Testis (tissue), 3 donors: Measurements from ENCODE around the gene PTPRN2. TPM values are rescaled to one million over a fixed set of nuclear protein-coding genes. Genes with fewer than 3 reads are reported as not detected.
A peak's percentile ranks its signal among the peaks of the same experiment; 100 is the strongest.

ENCODE experiments used
- DNase-seq: peaks from one replicate; pipeline ENCODE4 v3.0.0-alpha.2; 2019
- H3K27ac ChIP-seq, 2 donors: fragments of 200-600 bp; sonication (generic); one replicate each; pipeline ENCODE4 v1.5.1; 2019
- H3K27me3 ChIP-seq: fragments of 200-600 bp; sonication (generic); one replicate; pipeline ENCODE4 v1.5.1; 2019
- H3K36me3 ChIP-seq: fragments of 200-600 bp; sonication (generic); one replicate; pipeline ENCODE4 v1.5.1; 2017; ENCODE audit warnings: low read depth; ENCODE audit errors: missing control alignments
- H3K4me1 ChIP-seq: fragments of 200-600 bp; sonication (generic); one replicate; pipeline ENCODE4 v1.5.1; 2019
- H3K4me3 ChIP-seq, 2 donors: fragments of 200-600 bp; sonication (generic); one replicate each; pipeline ENCODE4 v1.5.1; 2017 to 2019
- H3K9me3 ChIP-seq: fragments of 200-600 bp; sonication (generic); one replicate; pipeline ENCODE4 v1.5.1; 2017
- POLR2A ChIP-seq: fragments of 450-650 bp; IDR thresholded peaks from one replicate; pipeline ENCODE4 v1.6.1; 2017; ENCODE audit warnings: antibody characterized with exemption, mild to moderate bottlenecking, moderate library complexity
- WGBS, 2 donors: methylation state at CpG; one replicate each; pipeline ENCODE4 v1.1.5; 2018; 5-methylcytosine and 5-hydroxymethylcytosine counted together
- intact Hi-C: fragments of 100-400 bp; cut with DNase I; formaldehyde crosslinking; loops from one replicate; pipeline ENCODE4 v1.15.1; 2023; ENCODE audit warnings: low total_unique reads
- polyA plus RNA-seq: library from polyadenylated mRNA; stranded (reverse); fragments of 350-450 nt; fragmentation: Illumina TruSeq; extraction: RNeasy Lipid Tissue Mini Kit (QIAGEN cat#74804); gene quantifications from one replicate; pipeline ENCODE4 v1.2.3, GENCODE V29; 2014; ENCODE audit warnings: low read depth, low replicate concordance; ENCODE audit not compliant: insufficient read depth
- total RNA-seq, 2 donors: library from RNA; depleted of rRNA; stranded (reverse); fragments of >200 nt; gene quantifications; one replicate each; pipeline ENCODE4 v1.2.3, GENCODE V29; 2016
- TF ChIP-seq, protein P1 (sequence below), 3 experiments: fragments of 450-650 bp in 2 of 3; fragments of 200-600 bp in 1 of 3; sonication (generic) in 1 of 3; IDR thresholded peaks; one replicate each; pipeline ENCODE4 v1.5.1; 2016 to 2019; ENCODE audit warnings: antibody characterized with exemption in 3 of 3, mild to moderate bottlenecking in 2 of 3, moderate library complexity in 1 of 3

Gene PTPRN2
- total and polyA plus RNA-seq, 3 donors from 2014 or later, result 9.3 to 10.8 (median 9.8) TPM

- TF ChIP-seq, protein P1, sequence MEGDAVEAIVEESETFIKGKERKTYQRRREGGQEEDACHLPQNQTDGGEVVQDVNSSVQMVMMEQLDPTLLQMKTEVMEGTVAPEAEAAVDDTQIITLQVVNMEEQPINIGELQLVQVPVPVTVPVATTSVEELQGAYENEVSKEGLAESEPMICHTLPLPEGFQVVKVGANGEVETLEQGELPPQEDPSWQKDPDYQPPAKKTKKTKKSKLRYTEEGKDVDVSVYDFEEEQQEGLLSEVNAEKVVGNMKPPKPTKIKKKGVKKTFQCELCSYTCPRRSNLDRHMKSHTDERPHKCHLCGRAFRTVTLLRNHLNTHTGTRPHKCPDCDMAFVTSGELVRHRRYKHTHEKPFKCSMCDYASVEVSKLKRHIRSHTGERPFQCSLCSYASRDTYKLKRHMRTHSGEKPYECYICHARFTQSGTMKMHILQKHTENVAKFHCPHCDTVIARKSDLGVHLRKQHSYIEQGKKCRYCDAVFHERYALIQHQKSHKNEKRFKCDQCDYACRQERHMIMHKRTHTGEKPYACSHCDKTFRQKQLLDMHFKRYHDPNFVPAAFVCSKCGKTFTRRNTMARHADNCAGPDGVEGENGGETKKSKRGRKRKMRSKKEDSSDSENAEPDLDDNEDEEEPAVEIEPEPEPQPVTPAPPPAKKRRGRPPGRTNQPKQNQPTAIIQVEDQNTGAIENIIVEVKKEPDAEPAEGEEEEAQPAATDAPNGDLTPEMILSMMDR (IDR thresholded peaks at IDR 0.05), result no peak
- no peak for TF ChIP-seq POLR2A
- Histone ChIP-seq H3K36me3 (no peaks in the 10 kb centered on the region), H3K27ac (no peak overlapping the region), H3K27me3 (no peaks in the 10 kb centered on the region), H3K4me3 (no peak overlapping the region), H3K4me1 (no peaks in the 10 kb centered on the region), H3K9me3 (no peaks in the 10 kb centered on the region)
- intact Hi-C loops, result no loop called here
- no peak for DNase-seq
- 89 to 92% methylated on average over 23 to 31 of the region's 31 CpGs for WGBS, 2 donors
Measured at GRCh38 chr7:157908006-157908782, 679.4 kb downstream of the PTPRN2 start.

DNA sequence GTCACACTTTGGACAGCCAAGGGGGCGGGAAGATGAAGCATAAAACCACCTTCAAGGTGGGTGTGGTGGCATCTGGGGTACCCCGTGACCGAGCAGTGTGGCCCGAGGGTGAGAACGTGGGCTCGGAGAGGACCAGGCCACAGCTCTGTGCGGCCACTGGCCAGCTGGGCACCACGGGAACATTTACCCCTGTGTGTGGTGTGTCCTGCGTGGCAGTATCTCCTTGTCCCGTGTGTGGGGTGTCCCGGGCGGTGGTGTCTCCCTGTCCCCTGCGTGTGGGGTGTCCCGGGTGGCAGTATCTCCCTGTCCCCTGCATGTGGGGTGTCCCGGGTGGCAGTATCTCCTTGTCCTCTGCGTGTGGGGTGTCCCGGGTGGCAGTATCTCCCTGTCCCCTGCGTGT, 680.5 kb downstream of the PTPRN2 start:
- Histone ChIP-seq H3K27me3 (no peaks in the 10 kb centered on the region), H3K36me3 (no peaks in the 10 kb centered on the region), H3K27ac (no peak overlapping the region), H3K4me1 (no peaks in the 10 kb centered on the region), H3K4me3 (no peak overlapping the region), H3K9me3 (no peaks in the 10 kb centered on the region)
- TF ChIP-seq, protein P1 (IDR thresholded peaks at IDR 0.05), result no peak
- TF ChIP-seq POLR2A, result no peak
- 93% methylated on average over 3 to 18 of the region's 18 CpGs for WGBS, 2 donors
- intact Hi-C loops, result no loop called here
- no peak for DNase-seq

DNA sequence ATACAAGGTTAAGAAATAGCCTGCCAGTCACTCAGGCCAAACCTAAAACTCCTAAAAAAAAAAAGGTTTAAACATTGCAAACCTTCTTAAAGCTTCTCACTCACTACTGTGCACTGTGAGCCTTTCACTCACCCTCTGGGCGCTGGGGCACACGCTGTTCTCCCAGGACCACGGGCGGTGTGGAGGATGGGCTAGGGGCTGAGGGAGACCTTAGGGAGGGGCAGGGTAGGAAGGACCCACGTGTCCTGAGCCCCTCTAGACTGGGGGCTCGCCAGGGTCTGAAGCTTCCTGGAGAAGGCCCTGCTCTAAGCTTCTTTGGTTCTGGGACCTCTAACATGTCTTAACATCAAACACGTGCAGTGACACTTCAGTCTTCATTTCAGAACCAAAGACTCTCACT, 681.0 kb downstream of the PTPRN2 start:
- no peak for DNase-seq
- no peak for TF ChIP-seq POLR2A
- TF ChIP-seq, protein P1 (IDR thresholded peaks at IDR 0.05), result no peak
- Histone ChIP-seq H3K36me3 (no peaks in the 10 kb centered on the region), H3K4me3 (no peak overlapping the region), H3K27ac (no peak overlapping the region), H3K9me3 (no peaks in the 10 kb centered on the region), H3K4me1 (no peaks in the 10 kb centered on the region), H3K27me3 (no peaks in the 10 kb centered on the region)
- WGBS, 2 donors, result 90 to 96% methylated on average over 7 of the region's 7 CpGs
- intact Hi-C loops, result no loop called here

- Histone ChIP-seq H3K36me3 (no peaks in the 10 kb centered on the region), H3K27ac (no peak overlapping the region), H3K27me3 (no peaks in the 10 kb centered on the region), H3K4me1 (no peaks in the 10 kb centered on the region), H3K4me3 (no peak overlapping the region), H3K9me3 (no peaks in the 10 kb centered on the region)
- intact Hi-C loops, result no loop called here
- TF ChIP-seq, protein P1 (IDR thresholded peaks at IDR 0.05), result no peak
- TF ChIP-seq POLR2A, result no peak
- peak; percentile 21 for DNase-seq
- 51 to 72% methylated on average over 13 to 20 of the region's 20 CpGs for WGBS, 2 donors
Measured at GRCh38 chr7:157905651-157906461, 681.8 kb downstream of the PTPRN2 start.
